Inflammatory macrophage (primary cell): ENCODE results near the gene LRFN2.

ENCODE experiments used
- DNase-seq, 2 donors: peaks; one replicate each; pipeline ENCODE4 v3.0.0-alpha.2; 2020 to 2022

LRFN2 gene

DNA sequence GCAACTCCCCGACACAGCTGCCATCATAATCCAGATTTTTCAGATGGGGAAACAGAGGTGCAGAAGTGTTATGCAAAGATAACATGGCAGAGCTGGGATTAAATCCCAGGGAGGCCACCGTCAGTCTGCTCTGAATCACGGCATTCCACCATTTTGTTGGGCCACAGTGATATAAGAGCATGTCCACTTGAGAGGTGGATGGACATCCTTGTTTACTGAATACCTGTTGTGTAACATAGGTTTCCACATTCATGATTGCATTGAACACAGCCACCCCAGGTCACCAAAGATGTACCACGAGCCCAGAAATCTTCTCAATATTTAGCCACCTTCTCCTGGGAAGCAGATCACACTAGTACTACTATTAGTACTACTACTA, 191.5 kb downstream of the LRFN2 start:
- DNase-seq: no peak

DNA sequence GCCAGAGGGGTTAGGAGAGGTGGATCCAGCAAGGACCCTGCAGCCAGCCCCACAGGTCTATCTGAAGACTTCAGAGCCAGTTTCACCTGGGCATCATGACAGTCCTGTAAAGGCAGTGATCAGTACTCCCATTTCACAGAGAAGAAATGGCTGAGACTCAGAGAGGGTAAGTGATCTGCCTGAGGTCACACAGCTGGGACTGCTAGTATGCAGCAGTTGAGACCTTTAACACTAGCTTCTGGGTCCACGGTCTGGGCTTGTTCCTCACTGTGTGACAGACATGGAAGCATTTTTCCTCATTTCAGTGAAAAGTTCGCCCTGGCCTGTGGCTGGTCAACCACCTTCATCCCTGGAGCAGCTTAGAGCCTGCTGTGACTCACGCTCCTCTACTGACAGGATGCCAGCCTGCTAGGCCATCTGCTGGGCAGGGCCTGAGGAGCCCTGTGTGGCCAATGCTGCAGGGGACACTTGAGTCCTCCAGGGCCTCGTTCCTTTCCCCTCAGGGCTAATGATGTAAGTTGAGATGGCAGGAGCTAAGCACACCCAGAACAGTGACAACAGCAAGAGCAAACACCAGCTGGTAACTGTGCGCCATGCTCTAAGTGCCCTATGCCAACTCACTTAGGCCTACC, 192.0 kb downstream of the LRFN2 start:
- no peak for DNase-seq

- no peak for DNase-seq
These were observed 192.8 kb downstream of the LRFN2 start for GRCh38 chr6:40394381-40394780.

DNA sequence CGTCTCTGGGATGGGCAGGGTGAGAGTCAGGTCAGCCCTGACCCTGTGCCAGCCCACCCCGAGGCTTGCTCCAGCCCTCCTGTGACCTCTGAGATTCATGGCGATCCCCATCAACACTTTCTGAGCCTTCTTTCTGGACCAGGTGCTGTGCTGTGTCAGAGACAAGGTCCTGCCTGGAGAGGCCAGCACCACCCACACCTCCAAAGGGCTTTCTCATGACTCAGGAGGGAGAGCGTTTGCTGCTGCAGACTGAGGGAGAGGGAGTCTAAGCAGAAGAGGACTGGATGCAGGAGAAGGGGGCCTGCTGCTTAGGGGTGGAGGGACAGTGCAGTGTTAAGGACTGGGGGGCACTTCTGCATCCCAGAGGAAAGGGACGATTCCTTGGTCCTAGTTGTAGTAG, 193.5 kb downstream of the LRFN2 start:
- no peak for DNase-seq

GRCh38 chr6:40392589-40392988, 194.6 kb downstream of the LRFN2 start:
- no peak for DNase-seq

- no peak for DNase-seq
These were observed 195.2 kb downstream of the LRFN2 start for GRCh38 chr6:40391851-40392517.

DNA sequence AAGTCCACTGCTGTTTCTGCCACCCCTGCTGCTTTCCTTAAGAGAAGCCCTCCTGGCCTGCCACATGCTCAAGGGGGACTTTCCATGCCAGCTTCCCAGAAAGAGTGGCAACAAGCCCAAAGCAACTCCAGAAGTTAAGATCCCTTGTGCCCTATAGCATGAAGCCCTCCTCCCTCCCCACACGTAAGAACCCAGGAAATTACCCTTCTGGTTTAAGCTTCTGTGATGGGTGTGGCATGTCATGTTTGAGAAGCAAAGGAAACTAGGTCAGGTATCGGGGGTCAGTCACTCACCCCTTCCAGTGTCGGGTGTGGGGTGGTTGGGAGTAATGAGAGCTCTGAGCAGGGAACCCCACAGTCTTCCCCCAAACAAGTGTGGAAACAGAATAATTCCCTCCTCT, 196.1 kb downstream of the LRFN2 start:
- no peak for DNase-seq

- no peak for DNase-seq
These were observed 196.9 kb downstream of the LRFN2 start for GRCh38 chr6:40390144-40390800.

- DNase-seq: no peak
These were observed 197.9 kb downstream of the LRFN2 start for GRCh38 chr6:40389254-40389653.

DNA sequence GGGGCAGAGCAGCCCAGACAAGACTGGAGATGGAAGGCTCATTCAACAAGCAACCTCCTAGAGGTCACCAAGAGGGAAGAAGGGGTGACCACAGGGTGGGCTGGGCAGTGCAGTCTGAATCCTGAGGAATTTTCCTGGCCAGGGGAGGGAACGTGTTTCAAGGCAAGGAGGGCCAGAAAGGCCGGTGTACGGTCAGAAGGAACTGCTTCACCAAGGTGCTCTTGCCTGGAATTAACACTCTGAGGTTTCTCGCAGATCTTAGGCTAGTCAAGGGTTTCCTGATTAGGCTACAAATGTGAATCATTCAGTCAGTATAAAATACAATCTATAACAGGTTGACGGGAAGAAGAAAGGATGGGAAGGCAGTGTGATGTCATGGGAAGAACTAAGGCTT, 199.3 kb downstream of the LRFN2 start:
- DNase-seq: no peak

GRCh38 chr6:40387127-40387870, 199.9 kb downstream of the LRFN2 start:
- DNase-seq: no peak

- no peak for DNase-seq
These were observed 201.0 kb downstream of the LRFN2 start for GRCh38 chr6:40386200-40386599.

DNA sequence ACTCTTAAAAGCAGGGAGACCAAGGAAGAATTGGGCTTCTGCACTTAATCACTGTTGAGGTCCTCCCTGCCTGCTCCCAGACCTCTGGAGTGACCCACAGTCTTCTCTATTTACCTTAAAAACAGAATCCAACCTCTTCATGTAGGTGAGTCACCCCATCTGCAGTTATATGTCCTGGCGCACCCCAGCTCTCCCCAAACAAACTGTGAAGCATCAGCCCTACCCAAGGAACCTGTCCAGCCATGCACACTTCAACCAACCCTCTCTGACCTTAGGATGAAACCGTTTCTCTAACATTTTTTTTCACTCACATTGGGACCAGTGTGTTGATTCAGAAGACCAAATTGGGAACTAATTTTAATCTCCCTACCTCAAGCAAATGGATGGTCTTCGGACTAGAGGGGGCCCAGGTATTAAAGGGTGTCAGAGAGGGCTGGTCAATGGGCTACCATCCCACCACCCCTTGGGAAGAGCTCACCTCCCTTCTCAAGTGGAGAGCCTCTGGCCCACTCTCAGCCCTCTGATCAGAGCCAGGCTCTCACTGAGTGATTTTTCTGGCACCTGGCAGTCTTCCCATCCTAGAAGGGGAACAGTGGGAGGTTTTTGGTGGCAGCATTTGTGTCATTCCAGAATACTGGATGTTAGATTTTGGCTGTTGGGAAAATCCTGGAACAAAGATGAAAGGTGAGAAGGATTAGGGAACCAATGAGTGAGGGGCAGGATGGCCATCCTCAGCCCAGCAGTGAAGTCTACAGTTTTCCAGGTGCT, 203.6 kb downstream of the LRFN2 start:
- no peak for DNase-seq

DNA sequence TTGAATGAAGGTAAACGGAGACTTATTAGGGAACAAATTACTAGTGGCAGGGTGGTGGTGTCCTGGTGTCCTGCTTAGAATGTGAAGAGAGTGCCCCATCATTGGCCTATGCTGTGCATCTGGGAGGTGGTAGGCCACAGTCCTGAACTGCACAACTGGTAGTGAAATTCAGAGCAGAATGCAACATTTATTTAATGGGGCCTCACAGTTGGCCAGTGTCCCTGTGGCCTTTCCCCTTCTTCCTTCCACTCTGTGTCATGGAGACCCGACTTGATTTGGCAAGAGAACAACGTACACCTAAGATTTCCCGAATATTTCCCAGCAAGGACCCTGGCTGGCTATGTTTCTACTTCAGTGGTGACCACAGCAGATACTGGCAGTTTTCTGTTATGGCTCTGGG, 206.9 kb downstream of the LRFN2 start:
- DNase-seq: no peak

GRCh38 chr6:40379811-40380210, 207.4 kb downstream of the LRFN2 start:
- no peak for DNase-seq

GRCh38 chr6:40378725-40379074, 208.5 kb downstream of the LRFN2 start:
- no peak for DNase-seq

GRCh38 chr6:40378071-40378724, 209.0 kb downstream of the LRFN2 start:
- DNase-seq: no peak

- no peak for DNase-seq
These were observed 209.9 kb downstream of the LRFN2 start for GRCh38 chr6:40377173-40377806.

GRCh38 chr6:40376113-40376650, 211.0 kb downstream of the LRFN2 start:
- DNase-seq: no peak

GRCh38 chr6:40373267-40373666, 213.9 kb downstream of the LRFN2 start:
- no peak for DNase-seq

DNA sequence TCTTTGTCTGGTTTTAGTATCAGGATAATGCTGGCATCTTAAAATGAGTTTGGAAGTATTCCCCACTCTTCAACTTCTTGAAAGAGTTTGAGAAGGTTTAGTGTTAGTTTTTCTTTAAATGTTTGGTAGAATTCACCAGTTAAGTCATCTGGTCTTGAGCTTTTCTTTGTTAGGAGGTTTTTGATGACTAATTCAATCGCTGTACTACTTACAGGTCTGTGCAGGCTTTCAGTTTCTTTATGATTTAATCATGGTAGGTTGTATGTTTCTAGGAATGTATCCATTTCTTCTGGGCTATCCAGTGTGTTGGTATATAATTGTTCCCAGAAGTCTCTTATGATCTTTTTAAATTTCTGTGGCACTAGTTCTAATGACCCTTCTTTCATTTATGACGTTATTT, 215.5 kb downstream of the LRFN2 start:
- DNase-seq: no peak

GRCh38 chr6:40371095-40371494, 216.1 kb downstream of the LRFN2 start:
- DNase-seq: no peak
